GM19240 (cell line): Measurements from ENCODE around the gene RNF220.
"Not testable (repeated sequence)": the region's sequence is repeated elsewhere in the genome, so short reads cannot be mapped to it uniquely, and the experiment has no call there.

Experiments
- DNase-seq: peaks from one replicate; pipeline ENCODE4 v3.0.0; 2011; ENCODE audit warnings: low spot score; ENCODE audit not compliant: insufficient read length

Gene RNF220

DNA sequence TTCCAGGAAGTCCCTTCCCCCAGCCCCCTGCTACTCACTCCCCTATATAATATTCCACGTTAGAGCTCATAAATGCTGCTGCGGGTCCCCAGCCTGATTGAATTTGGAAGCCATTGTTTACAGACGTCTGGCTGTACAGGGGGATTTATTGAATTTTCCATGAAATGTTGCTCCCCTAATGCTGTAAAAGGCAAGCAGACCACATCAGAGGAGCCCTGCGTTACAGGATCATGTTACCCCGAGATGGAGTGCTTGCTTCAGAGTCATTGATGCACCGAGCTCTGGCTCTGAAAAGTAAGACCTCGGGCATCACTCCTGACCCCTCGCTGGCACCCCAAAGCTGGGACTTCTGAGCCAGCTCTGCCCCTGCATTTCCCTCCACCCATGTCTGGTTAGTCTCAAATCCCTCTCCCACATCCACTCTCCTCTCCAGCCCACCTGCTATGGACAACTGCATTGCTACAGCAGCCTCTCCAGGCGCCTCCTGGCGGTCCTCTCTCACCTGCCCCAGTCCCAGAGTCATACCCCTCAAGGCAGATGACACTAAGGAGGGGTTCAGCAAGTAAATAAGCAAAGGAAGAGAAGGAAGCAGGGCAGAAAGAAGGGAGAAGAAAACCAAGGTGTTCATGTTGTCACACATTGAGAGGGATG, 141.5 kb downstream of the RNF220 start:
- DNase-seq = no peak

DNA sequence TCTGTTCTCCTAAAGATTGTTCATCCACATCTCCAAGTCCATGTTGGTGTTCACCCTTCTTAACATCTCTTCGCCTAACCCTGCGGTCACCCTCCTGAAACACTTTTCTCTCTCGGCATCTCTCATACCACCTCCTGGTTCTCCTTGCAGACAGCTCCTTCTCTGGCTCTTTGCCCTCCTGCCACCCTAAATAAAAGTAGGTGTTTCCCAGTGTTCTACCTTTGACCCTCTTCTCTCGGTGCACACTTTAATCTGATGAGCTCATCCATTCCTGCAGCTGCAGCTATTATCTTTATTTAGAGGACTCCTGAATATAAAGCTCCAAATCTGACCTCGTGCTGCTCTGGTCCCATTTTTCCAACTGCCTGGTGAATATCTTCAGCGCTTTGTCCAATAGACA, 142.3 kb downstream of the RNF220 start:
- no peak for DNase-seq

DNA sequence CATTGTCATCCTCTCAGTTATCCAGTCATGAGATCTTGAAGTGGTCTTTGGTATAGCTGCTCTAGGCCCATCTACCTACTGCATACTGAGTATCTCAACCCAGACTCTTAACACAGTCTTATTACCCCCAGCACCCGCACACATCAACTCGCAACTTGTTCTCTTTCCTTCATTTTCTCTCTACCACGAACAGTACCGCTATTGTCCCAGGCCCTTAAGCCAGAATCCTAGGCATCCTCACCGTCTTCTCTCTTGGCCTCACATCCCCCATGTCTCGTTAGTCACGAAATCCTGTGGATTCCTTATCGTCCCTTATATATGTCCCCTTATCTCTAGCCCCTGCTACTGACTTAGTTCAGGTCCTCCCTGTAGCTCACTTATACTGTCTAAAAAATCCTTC, 142.8 kb downstream of the RNF220 start:
- no peak for DNase-seq

DNA sequence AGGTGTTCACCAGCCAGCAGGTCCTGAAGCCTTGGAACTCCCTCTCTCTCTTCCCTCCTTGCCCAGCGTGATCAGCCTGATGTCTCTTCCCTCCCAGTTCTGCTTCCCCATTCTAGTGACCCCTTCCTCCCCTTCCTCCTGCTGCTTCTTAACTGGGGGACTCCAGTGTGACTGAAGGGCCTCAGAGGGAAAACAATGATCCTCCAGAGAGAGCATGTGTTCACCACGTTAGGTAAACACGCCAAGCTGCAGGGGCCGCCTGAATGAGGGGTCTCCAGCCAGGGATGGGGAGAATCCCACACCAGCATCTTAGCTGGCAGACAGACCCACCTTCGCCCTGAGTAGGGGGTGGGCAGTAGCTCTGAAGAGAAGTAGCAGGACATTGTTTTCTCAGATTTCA, 144.5 kb downstream of the RNF220 start:
- no peak for DNase-seq

DNA sequence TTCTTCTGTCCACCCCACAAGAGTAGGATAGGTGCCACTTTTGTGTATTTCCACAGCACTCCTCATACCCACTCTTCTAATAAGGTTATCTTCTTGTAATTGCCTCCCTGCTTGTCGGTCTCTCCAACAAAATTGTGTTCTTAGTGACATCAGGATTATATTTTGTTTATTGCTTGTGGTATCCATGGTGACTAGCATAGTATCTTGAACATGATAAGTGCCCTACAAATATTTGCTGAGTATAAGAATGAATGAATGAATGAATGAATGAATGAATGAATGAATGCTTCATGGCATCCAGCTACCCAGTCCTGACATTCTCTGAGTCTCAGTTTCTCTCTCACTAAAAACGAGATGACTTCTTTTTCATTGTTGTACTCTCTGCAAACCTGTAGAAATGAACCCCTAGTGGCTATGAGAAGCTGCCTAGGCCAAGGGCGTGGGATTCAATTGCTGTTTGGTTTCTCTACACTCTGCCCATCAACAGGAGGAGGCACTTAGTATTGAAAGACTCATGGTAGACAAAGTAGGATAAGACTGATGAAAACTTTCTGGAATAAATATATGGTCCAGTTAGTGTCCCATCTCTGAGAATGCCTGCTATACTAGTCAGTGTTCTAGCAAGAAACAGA, 148.2 kb downstream of the RNF220 start:
- no peak for DNase-seq

DNA sequence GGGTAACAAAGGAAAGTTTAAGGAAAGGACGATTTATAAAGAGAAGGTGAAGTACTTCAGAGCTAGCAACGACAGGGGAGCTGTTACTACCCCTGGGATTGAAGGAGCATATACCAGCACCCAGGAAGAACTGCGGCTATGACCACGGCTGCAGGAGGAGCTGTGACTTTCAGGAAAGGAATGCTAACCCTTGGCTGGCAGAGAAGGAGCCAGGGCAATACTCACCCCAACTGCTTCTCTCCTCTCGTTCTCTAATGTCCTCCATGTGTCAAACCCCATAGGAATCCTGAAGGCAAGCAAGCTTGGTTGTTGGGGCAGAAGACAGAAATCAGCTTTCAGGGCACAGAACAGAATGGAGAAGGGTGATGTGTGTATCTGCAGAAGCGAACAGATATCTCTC, 148.7 kb downstream of the RNF220 start:
- no peak for DNase-seq

DNA sequence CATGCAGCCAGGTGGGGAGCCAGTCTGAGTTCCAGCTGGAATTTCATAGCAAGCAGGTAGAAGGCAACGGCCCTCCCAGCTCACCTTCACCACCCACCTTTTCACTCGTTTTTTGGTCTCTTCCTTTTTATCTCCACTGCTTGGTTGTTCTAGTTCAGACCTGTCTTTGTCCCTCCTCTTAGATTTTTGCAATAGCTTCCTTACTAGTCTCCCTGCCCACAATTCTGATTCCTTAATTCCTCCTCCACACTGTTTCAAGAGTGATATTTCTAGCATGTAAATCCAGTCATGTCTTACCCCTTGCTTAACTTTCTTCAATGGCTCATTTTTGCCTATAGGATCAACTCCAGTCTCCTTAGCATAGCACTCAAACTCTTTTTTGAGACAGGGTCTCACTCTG, 149.7 kb downstream of the RNF220 start:
- DNase-seq = no peak

DNA sequence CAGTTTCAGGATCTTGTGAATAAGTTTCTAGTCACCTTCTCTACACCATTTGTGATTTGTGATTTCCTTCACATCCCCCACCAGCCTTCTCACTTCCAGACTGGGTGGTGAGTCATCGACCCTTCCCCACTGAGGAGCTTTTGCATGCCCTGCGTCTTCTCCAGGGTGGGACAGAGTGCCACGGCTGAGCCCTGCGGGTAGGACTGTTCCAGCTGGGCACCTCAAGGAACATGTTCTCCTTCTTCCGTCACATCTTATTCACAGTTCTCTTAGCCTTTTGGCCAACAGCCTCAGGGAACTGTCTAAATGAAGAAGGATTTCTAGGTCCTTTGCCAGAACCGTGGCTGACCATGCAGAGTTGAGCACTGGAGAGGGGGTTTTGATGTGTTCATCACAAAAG, 152.7 kb downstream of the RNF220 start:
- no peak for DNase-seq

DNA sequence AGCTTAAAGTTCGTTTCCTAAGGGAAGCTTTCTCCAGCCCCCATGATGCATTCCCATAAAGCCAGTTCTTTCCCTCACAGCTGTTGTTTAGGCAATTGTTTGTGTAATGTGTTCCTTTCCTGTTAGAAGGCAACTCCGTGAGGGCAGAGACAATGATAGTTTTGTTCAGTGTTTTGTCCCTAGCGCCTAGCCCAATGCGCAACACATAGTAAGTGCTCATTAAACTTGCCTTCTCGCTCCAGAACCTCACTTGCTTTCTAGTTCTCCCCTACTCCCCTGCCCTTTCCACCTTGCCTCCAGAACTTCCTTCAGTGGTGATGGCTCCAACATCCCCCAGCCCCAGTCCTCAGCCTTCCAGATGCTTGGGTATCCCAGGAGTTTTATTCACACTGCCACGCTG, 153.8 kb downstream of the RNF220 start:
- DNase-seq = no peak

DNA sequence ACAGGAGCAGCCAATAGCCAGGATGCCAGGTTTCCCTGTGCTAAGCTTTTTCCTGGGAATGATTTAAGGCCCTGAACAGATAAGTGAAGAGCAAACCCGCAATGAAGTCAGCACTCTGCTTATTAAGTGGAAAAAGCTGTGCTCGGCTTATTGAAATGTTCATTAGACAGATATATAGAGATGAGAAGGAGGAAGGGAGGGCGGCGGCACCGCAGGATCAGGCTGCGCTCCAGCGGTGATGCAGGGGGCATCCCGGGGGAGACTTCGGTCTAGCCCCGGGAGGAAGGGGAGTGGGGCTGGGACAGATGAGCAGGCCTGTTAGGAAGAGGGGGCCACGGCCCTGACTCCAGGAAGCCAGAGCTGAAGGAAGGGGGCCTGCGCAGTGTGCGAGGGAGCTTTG, 154.3 kb downstream of the RNF220 start:
- no peak for DNase-seq

DNA sequence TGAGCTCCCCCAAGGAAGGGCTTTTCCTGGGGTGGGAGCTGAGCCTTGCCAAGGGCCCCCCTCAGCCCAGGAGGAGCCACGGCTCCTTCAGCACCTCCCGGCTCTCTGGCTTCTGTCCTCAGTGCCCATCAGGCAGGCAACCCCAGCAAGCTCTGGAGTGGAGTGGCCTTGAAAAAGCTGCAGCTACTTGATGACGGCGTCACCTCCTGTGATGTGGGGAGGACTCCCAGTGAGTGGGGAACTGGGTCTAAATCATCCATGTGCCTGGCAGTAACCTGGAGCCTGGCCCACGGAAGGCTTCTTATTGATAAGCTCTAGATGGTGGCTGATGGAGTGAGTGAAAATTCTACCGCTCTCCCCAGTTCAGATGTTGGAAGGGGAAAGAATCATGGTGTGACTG, 154.9 kb downstream of the RNF220 start:
- no peak for DNase-seq

DNA sequence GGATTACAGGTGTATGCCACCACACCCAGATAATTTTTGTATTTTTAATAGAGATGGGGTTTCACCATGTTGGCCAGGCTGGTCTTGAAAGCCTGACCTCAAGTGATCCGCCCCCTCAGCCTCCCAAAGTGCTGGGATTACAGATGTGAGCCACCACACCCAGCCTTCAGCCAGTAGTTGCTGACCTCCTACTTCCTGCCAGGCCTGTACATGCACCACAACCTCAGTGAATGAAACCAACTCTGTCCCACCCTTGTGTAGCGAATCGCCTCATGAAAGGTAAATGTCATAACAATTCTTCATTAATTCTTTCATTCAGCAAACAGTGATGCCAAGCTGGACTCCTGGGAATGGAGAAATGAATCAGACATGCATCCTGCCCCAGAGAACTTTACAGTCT, 155.6 kb downstream of the RNF220 start:
- not testable (repeated sequence) for DNase-seq

DNA sequence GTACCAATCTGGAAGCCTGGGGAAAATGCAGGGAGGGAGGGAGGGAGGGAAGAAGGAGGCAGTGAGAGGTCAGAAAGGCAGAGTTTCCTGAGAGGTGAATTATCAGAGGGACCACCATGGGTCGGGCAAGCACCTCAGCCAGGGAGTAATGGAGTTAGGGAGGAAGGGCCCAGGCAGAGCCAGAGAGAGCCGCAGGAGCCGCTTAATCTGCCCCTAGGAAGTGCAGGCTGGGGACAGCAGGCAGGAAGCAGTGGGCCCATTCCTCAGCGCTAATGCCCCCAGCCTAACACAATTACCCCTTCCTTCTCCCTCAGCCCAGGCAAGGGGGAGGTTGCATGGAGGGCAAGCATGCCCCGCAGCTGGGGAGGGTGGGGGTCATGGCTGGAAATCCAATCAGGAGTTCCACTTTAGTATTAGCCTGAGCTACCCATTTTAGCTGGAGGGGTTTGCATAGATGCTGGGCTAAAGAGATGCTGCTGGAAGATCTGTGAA, 160.2 kb downstream of the RNF220 start:
- DNase-seq = no peak

DNA sequence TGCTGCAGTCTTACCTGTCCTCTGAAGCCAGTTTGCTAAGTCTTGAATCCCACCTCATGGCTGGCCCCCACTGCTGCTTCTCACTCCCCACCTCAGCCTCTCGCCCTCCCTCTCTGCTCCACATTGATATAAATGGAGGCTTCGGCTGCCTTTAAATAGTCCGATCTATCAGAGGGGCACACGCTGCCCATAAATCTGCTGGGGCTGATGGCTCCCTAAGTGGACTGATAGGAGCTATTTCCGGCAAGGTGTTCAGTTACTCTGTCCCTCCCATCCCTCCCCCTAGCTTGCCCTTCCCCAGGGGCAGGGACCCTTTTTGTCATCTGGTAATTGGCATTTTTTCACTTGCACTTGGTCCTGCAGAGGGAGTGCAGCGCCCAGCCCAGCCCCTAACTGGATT, 160.8 kb downstream of the RNF220 start:
- no peak for DNase-seq

DNA sequence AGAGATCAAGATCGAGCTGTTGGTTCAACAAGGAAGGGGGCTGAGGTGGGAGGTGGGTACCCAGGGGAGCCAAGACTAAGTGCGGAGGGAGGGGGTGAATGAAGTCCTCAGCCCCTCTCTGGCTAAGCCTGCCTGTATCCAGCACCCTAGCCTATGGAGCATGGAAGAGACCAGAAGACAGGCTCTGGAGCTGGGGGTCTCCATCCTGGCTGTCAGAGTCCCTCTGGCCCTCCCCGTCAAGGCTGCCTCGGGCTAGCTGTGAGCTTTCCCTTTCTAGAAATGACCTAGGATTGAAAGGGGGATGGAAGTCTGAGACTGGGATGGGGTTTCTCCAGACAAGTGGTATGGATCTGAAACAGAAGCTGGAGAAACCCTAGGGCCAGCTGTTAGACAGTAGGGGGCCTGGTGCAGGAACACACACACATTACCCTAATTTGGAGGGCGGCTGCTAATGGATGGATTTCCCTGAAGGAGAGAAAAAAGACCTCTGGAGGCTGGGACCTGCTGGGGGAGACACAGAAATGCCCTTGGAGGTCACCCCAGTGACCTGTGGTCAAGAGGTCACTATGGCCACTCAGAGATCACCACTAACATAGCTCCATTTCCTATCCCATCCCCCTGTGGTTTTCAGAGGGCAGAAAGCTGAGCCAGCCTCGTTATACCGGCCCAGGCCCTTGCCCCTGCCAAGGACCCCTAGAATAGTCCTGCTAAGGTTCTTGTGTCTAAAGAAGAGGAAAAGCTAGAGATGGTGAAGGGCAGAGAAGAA, 161.4 kb downstream of the RNF220 start:
- DNase-seq = no peak

DNA sequence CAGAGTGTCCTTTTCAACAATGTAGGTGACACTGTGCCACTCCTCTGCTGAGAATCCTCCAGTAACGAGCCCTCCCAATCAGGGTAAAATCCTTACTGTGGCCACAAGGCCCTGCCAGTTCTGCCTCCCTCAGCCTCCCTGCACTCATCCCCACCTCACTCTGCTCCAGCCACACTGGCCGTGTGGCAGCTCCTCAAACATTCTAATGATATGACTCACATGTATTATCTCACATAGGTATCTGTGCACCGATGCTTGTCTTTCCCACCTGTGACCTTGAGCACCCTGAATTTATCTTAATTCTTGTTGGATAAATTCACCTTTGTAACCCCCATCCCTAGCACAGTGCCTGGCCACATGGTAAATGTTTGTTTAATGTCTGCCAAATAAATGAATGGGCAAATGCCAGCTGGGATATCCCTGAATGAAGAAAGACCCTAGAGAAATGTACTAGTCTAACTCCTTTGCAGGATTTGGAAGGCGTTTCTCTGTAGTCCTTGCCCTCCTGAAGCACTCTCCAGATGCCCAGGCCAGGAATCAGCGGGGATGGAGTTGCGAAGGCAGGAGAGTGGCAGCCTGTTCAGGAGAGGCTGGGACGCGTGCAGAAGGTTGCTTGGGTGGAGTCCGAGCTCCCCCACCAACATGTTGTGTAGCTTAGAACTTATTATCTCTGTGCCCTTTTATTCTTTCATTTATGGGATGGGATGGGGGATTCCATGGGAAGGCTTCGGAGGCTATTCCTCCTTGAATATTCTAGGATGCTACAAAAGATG, 163.3 kb downstream of the RNF220 start:
- DNase-seq = no peak

DNA sequence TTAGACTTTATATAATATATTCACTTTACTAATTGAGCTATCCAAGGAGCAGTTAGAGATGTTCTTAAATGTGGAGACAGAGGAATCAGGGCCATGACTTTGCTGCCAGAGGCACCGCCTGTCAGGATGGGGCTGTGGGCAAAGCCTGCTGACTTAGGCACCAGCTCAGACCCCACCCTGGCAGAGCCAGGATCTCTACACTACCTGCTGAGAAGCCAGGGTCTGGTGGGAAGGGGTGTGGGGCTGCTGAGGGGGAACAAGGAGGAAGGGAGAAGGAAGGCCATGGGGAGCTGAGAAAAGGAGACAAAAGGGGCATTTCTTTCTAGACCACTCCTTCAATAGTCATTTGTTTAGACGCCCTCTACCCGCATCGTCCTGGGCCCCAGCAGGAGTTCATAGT, 164.4 kb downstream of the RNF220 start:
- no peak for DNase-seq

DNA sequence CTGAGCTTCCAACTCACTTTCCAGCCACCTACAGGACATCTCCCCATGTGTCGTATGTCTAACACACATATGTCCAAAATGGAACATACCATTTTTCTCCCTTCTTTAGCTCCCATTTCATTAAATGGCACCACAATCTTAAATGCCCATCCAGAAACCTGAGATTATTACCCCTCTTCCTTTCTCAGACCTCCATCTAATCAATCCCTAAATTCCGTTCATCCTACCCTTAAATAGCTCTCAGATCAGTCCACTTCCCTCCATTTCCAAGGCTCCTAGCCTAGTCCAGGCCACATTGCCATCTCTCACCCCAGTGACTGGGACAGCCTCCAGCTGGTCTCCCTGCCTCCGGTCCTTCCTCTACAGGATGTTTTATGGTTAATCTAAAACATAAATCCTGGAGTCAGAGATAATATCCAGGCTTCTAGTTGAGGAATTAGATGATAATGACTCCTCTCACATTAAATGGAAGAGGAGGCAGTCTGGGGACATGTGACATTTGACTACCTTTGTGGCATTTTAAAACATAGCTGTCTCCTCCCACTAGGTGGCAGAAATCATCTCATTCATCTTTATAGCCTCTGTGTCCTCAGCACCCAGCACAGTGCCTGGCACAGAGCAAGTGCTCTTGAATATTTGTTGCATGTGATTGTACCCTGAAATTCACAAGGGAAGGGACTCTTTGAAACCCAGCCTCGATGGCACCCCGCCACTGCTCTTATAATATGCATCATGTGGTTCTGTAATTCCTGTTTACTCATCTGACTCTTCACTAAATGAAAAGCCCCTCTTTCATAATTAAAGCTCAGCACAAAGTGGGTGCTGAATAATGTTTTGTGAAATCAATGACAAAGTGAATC, 166.9 kb downstream of the RNF220 start:
- DNase-seq = peak; percentile 43

DNA sequence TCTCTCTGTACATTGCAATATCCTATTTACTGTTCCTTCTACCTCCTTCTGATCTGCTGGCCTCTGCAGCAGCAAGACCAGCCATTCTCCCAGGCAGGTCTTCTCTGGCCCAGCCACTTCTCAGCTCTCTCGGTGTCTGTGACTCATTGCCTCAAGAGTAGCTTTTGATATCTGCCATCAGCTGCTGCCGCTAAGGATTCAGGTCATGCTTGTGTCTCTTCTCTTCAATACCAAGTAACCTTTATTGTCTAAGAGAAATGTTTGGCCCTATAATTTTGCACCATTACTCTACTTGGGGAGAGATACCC, 167.5 kb downstream of the RNF220 start:
- no peak for DNase-seq

DNA sequence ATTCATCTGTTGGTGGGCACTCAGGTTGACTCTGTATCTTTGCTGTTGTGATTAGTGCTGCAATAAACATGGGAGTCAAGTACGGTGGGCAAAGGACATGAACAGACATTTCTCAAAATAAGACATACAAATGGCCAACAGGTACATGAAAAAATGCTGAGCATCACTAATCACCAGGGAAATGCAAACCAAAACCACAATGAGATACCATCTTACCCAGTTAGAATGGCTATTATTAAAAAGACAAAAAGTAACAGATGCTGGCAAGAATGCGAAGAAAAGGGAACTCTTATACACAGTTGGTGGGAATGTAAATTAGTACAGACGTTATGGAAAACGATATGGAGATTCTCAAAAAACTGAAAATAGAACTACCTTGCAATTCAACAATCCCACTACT, 170.3 kb downstream of the RNF220 start:
- DNase-seq = no peak
